ENCODE results near the gene RALGAPA1. TPM values are rescaled to one million over a fixed set of nuclear protein-coding genes. Genes with fewer than 3 reads are reported as not detected.
A peak's percentile ranks its signal among the peaks of the same experiment; 100 is the strongest.

RALGAPA1 gene
- total RNA-seq, 1 experiment from 2014 or later, result 28.2 TPM

DNA sequence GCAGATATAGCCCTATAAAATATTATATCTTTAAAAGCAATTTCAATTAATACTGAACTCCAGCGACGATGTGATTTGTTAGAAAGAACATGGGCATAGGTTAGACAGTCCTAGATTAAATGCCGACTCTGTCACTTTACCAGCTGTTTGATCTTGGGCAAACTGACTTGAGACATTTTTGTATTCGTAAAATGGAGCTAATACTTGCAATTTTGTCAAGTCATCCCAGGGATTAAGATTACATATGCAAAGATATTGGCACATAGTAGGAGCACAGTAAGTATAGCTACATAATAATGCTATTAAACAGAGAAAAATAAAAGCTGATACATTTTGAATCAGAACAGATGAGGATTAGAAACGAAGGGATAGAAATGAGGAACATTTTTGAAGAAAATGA lies 266.1 kb downstream of the RALGAPA1 start:
- Mint-ChIP-seq H3K27me3 (ENCODE audit: unreplicated experiment) (no peaks in the 10 kb centered on the region), H3K9me3 (ENCODE audit: low read depth, unreplicated experiment) (no peaks in the 10 kb centered on the region), H3K4me1 (ENCODE audit: low read depth, unreplicated experiment) (no peaks in the 10 kb centered on the region), H3K36me3 (ENCODE audit: insufficient read depth, unreplicated experiment) (no peaks in the 10 kb centered on the region), H3K27ac (ENCODE audit: unreplicated experiment) (no peak overlapping the region), H3K4me3 (ENCODE audit: low read depth, unreplicated experiment) (no peak overlapping the region)
- CTCF ChIA-PET, result interaction anchor here (0.8 kb wide), 1 partner anchor 10 kb away, joined by 3 read pairs; no protein-coding TSS in a partner anchor
- no peak for DNase-seq
- BruUV-seq (replicated peaks), result no TSS peak
- TF ChIP-seq, protein P1, sequence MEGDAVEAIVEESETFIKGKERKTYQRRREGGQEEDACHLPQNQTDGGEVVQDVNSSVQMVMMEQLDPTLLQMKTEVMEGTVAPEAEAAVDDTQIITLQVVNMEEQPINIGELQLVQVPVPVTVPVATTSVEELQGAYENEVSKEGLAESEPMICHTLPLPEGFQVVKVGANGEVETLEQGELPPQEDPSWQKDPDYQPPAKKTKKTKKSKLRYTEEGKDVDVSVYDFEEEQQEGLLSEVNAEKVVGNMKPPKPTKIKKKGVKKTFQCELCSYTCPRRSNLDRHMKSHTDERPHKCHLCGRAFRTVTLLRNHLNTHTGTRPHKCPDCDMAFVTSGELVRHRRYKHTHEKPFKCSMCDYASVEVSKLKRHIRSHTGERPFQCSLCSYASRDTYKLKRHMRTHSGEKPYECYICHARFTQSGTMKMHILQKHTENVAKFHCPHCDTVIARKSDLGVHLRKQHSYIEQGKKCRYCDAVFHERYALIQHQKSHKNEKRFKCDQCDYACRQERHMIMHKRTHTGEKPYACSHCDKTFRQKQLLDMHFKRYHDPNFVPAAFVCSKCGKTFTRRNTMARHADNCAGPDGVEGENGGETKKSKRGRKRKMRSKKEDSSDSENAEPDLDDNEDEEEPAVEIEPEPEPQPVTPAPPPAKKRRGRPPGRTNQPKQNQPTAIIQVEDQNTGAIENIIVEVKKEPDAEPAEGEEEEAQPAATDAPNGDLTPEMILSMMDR (IDR thresholded peaks at IDR 0.05; ENCODE audit: unreplicated experiment), result no peak
- intact Hi-C loops (cut with micrococcal nuclease; ENCODE audit: unreplicated experiment), result no loop called here

DNA sequence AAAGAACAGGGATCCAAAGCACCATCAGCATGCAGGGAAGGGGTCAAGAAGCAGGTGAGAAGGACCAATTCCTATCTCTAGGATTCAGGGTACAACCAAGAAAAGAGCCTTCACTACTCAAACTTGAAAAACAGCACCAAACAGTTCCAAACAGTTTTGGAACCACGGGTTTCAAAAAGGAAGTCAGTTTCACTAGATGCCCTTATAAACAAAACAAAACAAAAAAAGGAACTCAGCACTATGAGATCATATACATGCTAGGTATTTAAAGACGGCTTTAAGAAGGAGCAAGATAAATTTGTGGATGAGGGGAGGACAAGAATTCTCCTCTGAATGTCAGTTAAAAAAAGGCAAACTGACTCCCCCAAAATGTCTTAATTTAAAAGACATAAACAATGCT lies 269.1 kb downstream of the RALGAPA1 start:
- H3K4me3 Mint-ChIP-seq (ENCODE audit: low read depth, unreplicated experiment), result no peak overlapping the region
- H3K27ac Mint-ChIP-seq (ENCODE audit: unreplicated experiment), result no peak overlapping the region
- no TSS peak for BruUV-seq (replicated peaks)
- H3K36me3 Mint-ChIP-seq (ENCODE audit: insufficient read depth, unreplicated experiment), result no peaks in the 10 kb centered on the region
- intact Hi-C loops (cut with micrococcal nuclease; ENCODE audit: unreplicated experiment), result no loop called here
- CTCF ChIA-PET, result no interaction called here
- TF ChIP-seq, protein P1 (IDR thresholded peaks at IDR 0.05; ENCODE audit: unreplicated experiment), result no peak
- H3K27me3 Mint-ChIP-seq (ENCODE audit: unreplicated experiment), result no peaks in the 10 kb centered on the region
- no peak for DNase-seq
- H3K4me1 Mint-ChIP-seq (ENCODE audit: low read depth, unreplicated experiment), result no peaks in the 10 kb centered on the region
- H3K9me3 Mint-ChIP-seq (ENCODE audit: low read depth, unreplicated experiment), result no peaks in the 10 kb centered on the region

DNA sequence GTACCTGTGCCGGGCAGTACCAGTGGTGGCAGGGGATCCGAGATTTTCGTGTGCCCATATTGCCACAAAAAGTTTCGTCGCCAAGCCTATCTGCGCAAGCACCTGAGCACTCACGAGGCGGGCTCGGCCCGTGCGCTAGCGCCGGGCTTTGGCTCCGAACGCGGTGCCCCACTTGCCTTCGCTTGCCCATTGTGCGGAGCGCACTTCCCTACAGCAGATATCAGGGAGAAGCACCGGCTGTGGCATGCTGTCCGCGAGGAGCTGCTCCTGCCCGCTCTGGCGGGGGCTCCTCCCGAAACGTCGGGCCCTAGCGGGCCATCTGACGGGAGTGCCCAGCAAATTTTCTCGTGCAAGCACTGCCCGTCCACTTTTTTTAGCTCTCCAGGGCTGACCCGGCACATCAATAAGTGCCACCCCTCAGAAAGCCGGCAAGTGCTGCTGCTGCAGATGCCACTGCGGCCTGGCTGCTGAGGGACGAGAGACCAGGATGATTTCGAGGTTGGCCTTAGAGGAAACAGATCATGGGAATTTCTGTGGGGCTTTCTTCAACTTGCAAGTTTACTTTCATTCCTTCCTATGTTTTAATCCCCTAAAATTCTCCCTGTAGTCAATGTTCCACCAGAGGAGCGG lies 273.5 kb downstream of the RALGAPA1 start:
- H3K36me3 Mint-ChIP-seq (ENCODE audit: insufficient read depth, unreplicated experiment), result peaks cover 10% of the 10 kb centered on the region
- peaks cover 29% of the 10 kb centered on the region for H3K27me3 Mint-ChIP-seq (ENCODE audit: unreplicated experiment)
- peaks cover 8% of the 10 kb centered on the region for H3K4me1 Mint-ChIP-seq (ENCODE audit: low read depth, unreplicated experiment)
- BruUV-seq (replicated peaks), result no TSS peak
- H3K9me3 Mint-ChIP-seq (ENCODE audit: low read depth, unreplicated experiment), result no peaks in the 10 kb centered on the region
- intact Hi-C loops (cut with micrococcal nuclease; ENCODE audit: unreplicated experiment), result no loop called here
- DNase-seq, result no peak
- H3K4me3 Mint-ChIP-seq (ENCODE audit: low read depth, unreplicated experiment), result peak overlapping the region; percentile 78
- no peak overlapping the region for H3K27ac Mint-ChIP-seq (ENCODE audit: unreplicated experiment)
- CTCF ChIA-PET, result no interaction called here
- TF ChIP-seq, protein P1 (IDR thresholded peaks at IDR 0.05; ENCODE audit: unreplicated experiment), result no peak

DNA sequence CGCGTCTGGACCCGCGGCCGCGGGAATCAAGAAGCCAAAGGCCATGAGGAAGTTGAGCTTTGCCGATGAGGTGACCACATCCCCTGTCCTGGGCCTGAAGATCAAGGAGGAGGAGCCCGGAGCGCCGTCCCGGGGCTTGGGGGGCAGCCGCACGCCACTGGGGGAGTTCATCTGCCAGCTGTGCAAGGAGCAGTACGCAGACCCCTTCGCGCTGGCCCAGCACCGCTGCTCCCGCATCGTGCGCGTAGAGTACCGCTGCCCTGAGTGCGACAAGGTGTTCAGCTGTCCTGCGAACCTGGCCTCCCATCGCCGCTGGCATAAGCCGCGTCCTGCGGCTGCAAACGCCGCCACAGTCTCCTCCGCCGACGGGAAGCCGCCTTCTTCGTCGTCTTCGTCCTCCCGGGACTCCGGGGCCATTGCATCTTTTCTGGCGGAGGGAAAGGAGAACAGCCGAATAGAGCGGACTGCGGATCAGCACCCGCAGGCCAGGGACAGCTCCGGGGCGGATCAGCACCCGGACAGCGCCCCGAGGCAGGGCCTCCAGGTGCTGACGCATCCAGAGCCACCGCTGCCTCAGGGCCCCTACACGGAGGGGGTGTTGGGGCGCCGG lies 274.1 kb downstream of the RALGAPA1 start:
- CTCF ChIA-PET, result no interaction called here
- H3K27ac Mint-ChIP-seq (ENCODE audit: unreplicated experiment), result no peak overlapping the region
- BruUV-seq (replicated peaks), result no TSS peak

More for the DNA sequence above, 274.1 kb downstream of the RALGAPA1 start:
- Mint-ChIP-seq H3K9me3 (ENCODE audit: low read depth, unreplicated experiment) (no peaks in the 10 kb centered on the region), H3K4me1 (ENCODE audit: low read depth, unreplicated experiment) (peaks cover 8% of the 10 kb centered on the region), H3K36me3 (ENCODE audit: insufficient read depth, unreplicated experiment) (peaks cover 10% of the 10 kb centered on the region), H3K4me3 (ENCODE audit: low read depth, unreplicated experiment) (peak overlapping the region; percentile 78), H3K27me3 (ENCODE audit: unreplicated experiment) (peaks cover 35% of the 10 kb centered on the region)
- intact Hi-C loops (cut with micrococcal nuclease; ENCODE audit: unreplicated experiment), result no loop called here
- peak; percentile 81 for DNase-seq
- TF ChIP-seq, protein P1 (IDR thresholded peaks at IDR 0.05; ENCODE audit: unreplicated experiment), result no peak
